ENCODE data around the gene NDUFB3.
"Not testable (repeated sequence)": the region's sequence is repeated elsewhere in the genome, so short reads cannot be mapped to it uniquely, and the experiment has no call there.

The NDUFB3 gene

GRCh38 chr2:201071479-201072200, at the start of gene NDUFB3, which contains the start of gene HYCC2:
NDUFB3 (plus strand) TSS chr2:201072001; CDS start chr2:201078883, 6,882 bp downstream.
HYCC2 (minus strand) TSS chr2:201071671; CDS start chr2:201024009, 47,662 bp downstream.
- peak; percentile 96 for FAIRE-seq

- FAIRE-seq: no peak
Measured at GRCh38 chr2:201024518-201024917, 47.3 kb upstream of the NDUFB3 start.

- not testable (repeated sequence) for FAIRE-seq
Measured at GRCh38 chr2:201034355-201034754, 37.4 kb upstream of the NDUFB3 start.

- not testable (repeated sequence) for FAIRE-seq
Measured at GRCh38 chr2:201038361-201038760, 33.4 kb upstream of the NDUFB3 start.

GRCh38 chr2:201038855-201039254, 32.9 kb upstream of the NDUFB3 start:
- no peak for FAIRE-seq

GRCh38 chr2:201040867-201041628, 30.8 kb upstream of the NDUFB3 start:
- FAIRE-seq: no peak

- FAIRE-seq: not testable (repeated sequence)
Measured at GRCh38 chr2:201042451-201042850, 29.4 kb upstream of the NDUFB3 start.

GRCh38 chr2:201043050-201043449, 28.8 kb upstream of the NDUFB3 start:
- FAIRE-seq: not testable (repeated sequence)

GRCh38 chr2:201046881-201047280, 24.9 kb upstream of the NDUFB3 start:
- peak; percentile 27 for FAIRE-seq

- no peak for FAIRE-seq
Measured at GRCh38 chr2:201049455-201049854, 22.3 kb upstream of the NDUFB3 start.

GRCh38 chr2:201057087-201057521, 14.7 kb upstream of the NDUFB3 start:
- no peak for FAIRE-seq

- no peak for FAIRE-seq
Measured at GRCh38 chr2:201057715-201058248, 14.0 kb upstream of the NDUFB3 start.

- no peak for FAIRE-seq
Measured at GRCh38 chr2:201058914-201059313, 12.9 kb upstream of the NDUFB3 start.

- FAIRE-seq: no peak
Measured at GRCh38 chr2:201059961-201060755, 11.6 kb upstream of the NDUFB3 start.

GRCh38 chr2:201063516-201063915, 8.3 kb upstream of the NDUFB3 start:
- FAIRE-seq: not testable (repeated sequence)

- no peak for FAIRE-seq
Measured at GRCh38 chr2:201064797-201065329, 6.9 kb upstream of the NDUFB3 start.

- no peak for FAIRE-seq
Measured at GRCh38 chr2:201070948-201071478, 788 bp upstream of the NDUFB3 start.

- FAIRE-seq: no peak
Measured at GRCh38 chr2:201072201-201072530, 365 bp downstream of the NDUFB3 start.

- FAIRE-seq: no peak
Measured at GRCh38 chr2:201073071-201073470, 1.3 kb downstream of the NDUFB3 start.

GRCh38 chr2:201074996-201075395, 3.2 kb downstream of the NDUFB3 start:
- FAIRE-seq: no peak

- no peak for FAIRE-seq
Measured at GRCh38 chr2:201084863-201085262, 13.1 kb downstream of the NDUFB3 start.

- FAIRE-seq: no peak
Measured at GRCh38 chr2:201090574-201090973, 18.8 kb downstream of the NDUFB3 start.

Measured in islet of Langerhans (tissue), 1 donor.